ENCODE data around the gene NTM. TPM values are rescaled to one million over a fixed set of nuclear protein-coding genes. Genes with fewer than 3 reads are reported as not detected.

NTM gene
- total and polyA plus RNA-seq, 12 donors, result 0.43 to 3.0 (median 1.3) TPM

DNA sequence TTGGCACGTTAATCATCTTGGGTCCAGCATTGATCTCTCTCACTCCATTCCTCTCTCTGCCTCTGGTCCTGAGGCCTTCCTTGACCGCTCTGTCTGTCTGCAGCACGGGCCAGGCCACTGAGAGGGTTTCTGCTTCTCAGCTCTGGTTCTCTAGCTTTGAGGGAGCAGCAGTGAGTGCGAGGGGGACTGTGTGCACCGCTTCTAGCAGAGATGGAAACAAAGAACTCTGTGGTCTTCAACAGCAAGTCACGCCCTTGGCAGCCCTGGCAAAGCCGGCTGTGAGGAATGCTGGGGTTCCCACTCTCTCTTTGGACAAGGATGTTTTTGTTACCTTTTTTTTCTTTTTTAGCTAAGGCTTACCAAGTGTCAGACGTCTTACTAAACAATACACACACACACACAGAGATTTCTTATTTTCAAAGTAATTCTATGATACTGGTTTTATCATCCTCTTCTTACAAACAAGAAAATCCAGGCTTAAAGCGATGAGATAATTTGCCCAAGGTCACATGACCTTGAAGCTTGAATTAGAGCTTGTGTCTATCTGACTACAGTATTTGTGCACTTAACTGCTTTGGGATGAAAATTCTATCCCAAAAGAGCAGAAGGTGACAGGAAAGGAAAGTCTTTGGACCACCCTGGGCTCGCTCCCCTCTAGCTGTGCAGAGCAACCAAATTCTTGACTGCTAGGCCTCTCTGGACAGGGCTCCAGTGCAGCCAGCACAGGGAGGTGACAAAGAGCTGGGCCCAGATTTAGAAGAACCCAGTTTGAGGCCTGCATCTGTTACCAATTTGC lies 293.2 kb downstream of the NTM start:
- intact Hi-C loops (cut with DNase I), result loop anchor here in 1 of 10 donors (10.0 kb wide), 1 partner anchor 79 kb away; no protein-coding TSS in a partner anchor
- Histone ChIP-seq H3K27ac (no peak overlapping the region), H3K27me3 (peaks cover 0 to 28% (median 5%) of the 10 kb centered on the region in 7 donors), H3K4me1 (no peaks in the 10 kb centered on the region), H3K9me3 (no peaks in the 10 kb centered on the region), H3K36me3 (no peaks in the 10 kb centered on the region), H3K4me3 (no peak overlapping the region)
- no peak for ATAC-seq
- WGBS, 2 donors, result 83 to 86% methylated on average over 10 of the region's 10 CpGs
- no peak for DNase-seq
- TF ChIP-seq, protein P1, sequence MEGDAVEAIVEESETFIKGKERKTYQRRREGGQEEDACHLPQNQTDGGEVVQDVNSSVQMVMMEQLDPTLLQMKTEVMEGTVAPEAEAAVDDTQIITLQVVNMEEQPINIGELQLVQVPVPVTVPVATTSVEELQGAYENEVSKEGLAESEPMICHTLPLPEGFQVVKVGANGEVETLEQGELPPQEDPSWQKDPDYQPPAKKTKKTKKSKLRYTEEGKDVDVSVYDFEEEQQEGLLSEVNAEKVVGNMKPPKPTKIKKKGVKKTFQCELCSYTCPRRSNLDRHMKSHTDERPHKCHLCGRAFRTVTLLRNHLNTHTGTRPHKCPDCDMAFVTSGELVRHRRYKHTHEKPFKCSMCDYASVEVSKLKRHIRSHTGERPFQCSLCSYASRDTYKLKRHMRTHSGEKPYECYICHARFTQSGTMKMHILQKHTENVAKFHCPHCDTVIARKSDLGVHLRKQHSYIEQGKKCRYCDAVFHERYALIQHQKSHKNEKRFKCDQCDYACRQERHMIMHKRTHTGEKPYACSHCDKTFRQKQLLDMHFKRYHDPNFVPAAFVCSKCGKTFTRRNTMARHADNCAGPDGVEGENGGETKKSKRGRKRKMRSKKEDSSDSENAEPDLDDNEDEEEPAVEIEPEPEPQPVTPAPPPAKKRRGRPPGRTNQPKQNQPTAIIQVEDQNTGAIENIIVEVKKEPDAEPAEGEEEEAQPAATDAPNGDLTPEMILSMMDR (IDR thresholded peaks at IDR 0.05), result no peak

DNA sequence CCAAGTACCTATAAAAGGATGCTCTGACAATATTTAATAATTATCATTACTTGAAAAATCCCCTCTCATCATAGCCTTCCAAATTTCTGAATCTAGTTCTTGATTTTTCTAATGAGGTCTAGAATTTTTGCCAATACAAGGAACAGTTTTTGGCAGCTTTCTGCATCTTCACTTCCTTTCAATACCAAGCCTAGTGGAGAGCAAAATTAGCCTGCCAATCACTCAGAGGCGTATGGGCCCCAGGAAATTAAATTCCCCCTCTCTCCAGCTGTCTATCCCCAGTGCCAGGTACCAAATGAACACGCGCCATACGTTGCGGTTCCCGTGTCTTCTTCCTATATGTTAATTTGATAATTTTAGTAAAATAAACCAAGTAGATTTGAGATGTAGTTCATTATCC lies 293.9 kb downstream of the NTM start:
- DNase-seq (no peak), ATAC-seq (no peak)
- WGBS, 2 donors, result 90 to 91% methylated on average over 6 of the region's 6 CpGs
- Histone ChIP-seq H3K4me3 (no peak overlapping the region), H3K27ac (no peak overlapping the region), H3K27me3 (peaks cover 0 to 28% (median 5%) of the 10 kb centered on the region in 7 donors), H3K36me3 (no peaks in the 10 kb centered on the region), H3K4me1 (no peaks in the 10 kb centered on the region), H3K9me3 (no peaks in the 10 kb centered on the region)
- TF ChIP-seq, protein P1 (IDR thresholded peaks at IDR 0.05), result no peak
- intact Hi-C loops (cut with DNase I), result loop anchor here in 1 of 10 donors (10.0 kb wide), 1 partner anchor 79 kb away; no protein-coding TSS in a partner anchor

DNA sequence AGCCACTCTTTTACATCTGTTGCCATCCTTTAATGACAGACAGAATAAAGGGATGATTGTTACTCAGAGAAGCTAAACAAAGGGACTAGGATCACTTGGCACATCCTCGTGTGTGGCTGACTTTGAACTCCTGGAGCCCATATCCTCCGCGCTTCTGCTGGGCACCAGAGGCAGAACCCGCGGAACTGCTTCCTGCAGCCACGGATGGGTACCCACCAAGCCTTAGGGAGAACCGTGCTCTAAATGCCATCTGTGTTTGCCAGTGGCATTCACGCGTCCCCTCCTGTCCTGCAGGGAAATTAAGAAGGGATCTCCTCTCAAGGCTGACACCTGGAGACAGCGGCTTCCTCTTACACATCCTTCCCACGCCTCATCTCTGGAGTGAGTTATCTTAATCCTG lies 294.4 kb downstream of the NTM start:
- intact Hi-C loops (cut with DNase I), result loop anchor here in 2 of 10 donors (5.0 to 10.0 kb wide), 2 partner anchors 78 to 80 kb away; no protein-coding TSS in a partner anchor
- Histone ChIP-seq H3K4me3 (no peak overlapping the region), H3K9me3 (no peaks in the 10 kb centered on the region), H3K27ac (no peak overlapping the region), H3K36me3 (no peaks in the 10 kb centered on the region), H3K27me3 (peaks cover 0 to 28% (median 5%) of the 10 kb centered on the region in 7 donors), H3K4me1 (no peaks in the 10 kb centered on the region)
- TF ChIP-seq, protein P1 (IDR thresholded peaks at IDR 0.05), result no peak
- ATAC-seq, result no peak
- 84 to 86% methylated on average over 11 of the region's 11 CpGs for WGBS, 2 donors
- no peak for DNase-seq

DNA sequence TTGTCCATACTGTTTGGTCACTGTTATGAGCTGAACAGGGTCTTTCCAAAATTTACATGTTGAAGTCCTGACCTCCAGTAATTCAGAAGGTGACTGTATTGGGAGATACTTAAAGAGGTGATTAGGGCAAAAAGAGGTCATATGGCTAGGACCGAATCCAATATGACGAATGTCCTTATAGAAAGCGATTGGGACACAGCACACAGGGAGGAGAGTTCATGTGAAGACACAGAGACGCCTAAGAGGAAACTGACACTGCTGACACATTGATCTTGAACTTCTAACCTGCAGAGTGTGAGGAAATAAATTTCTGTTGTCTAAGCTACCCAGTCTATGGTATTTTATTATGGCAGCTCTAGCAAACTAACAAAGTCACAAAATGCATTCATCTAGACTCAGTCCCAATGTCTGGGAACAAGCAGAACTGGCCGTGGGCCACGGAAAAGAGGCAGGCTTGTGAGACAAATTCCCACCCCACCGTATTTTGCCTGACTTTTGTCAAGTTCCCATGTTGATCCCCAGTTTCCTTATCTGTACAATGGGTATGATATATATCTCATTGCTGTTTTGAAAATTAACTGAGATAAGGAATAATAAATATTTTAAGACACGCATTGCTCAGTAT lies 295.0 kb downstream of the NTM start:
- no peak overlapping the region for H3K4me3 ChIP-seq
- DNase-seq, result no peak
- H3K27me3 ChIP-seq, result peaks cover 0 to 24% (median 5%) of the 10 kb centered on the region in 7 donors
- TF ChIP-seq, protein P1 (IDR thresholded peaks at IDR 0.05), result no peak
- no peaks in the 10 kb centered on the region for H3K9me3 ChIP-seq
- intact Hi-C loops (cut with DNase I), result loop anchor here in 2 of 10 donors (5.0 to 10.0 kb wide), 2 partner anchors 78 to 81 kb away; no protein-coding TSS in a partner anchor
- H3K27ac ChIP-seq, result no peak overlapping the region
- no peaks in the 10 kb centered on the region for H3K36me3 ChIP-seq
- ATAC-seq, result no peak
- H3K4me1 ChIP-seq, result no peaks in the 10 kb centered on the region
- 75 to 76% methylated on average over 8 of the region's 8 CpGs for WGBS, 2 donors
